HG03139 (cell line): ENCODE measurements around the gene FCRLA.
A peak's percentile ranks its signal among the peaks of the same experiment; 100 is the strongest.
"Not testable (repeated sequence)": the region's sequence is repeated elsewhere in the genome, so short reads cannot be mapped to it uniquely, and the experiment has no call there.

Experiments used
- ATAC-seq: cut with Tn5 transposase; IDR thresholded peaks from one replicate; pipeline ENCODE4 v1.9.1; 2021; ENCODE audit not compliant: unreplicated experiment

Gene FCRLA

DNA sequence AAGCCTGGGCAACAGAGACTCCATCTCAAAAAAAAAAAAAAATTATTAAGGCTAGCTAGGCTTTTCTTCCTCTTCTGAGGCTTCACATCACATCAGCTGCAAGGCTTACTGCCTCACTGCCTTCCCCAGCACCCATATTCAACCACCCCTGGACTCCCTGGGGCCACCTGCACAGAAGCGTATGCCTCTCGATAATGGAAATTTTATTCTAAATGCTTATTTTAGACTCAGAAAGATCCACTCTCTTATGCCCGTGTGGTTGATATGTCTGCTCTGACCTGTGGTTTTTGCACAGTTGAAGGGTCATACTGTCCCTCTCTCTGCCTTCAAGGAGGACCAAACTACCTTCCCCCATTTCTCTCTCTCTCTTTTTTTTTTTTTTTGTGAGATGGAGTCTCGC lies 1.5 kb upstream of the FCRLA start:
- peak; percentile 37 for ATAC-seq

DNA sequence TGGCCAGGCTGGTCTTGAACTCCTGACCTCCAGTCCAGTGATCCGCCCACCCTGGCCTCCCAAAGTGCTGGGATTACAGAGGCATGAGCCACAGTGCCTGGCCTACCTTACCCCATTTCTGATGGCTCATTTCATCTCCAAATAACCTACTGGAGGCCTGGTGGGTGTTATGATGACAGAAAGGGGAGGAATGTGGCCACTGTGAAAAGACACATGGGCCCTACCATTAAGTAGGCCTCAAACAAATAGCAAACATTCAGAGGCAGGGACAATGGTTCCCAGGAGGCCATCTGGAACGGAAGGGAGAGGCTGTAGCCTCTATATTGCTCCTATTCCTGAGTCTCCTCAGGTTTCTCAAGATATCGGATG lies 932 bp upstream of the FCRLA start:
- no peak for ATAC-seq

DNA sequence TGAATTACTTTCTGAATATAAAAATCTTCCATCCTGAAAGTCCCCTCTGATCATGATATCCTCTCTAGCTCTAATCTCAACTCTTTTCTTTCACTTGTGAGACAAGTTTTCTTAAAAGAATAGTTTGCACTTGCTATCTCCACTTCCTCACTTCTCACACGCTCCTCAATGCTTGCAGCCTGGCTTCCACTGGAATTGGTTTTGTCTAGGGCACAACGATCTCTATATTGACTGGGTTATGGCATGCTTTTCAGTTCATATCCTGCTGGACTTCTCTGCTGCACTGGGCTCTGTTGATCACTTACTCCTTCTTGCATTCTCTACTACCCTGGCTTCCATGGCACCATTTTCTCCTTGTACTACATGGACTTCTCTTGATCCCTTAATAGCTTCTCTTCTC lies 474 bp downstream of the FCRLA start:
- ATAC-seq = no peak

DNA sequence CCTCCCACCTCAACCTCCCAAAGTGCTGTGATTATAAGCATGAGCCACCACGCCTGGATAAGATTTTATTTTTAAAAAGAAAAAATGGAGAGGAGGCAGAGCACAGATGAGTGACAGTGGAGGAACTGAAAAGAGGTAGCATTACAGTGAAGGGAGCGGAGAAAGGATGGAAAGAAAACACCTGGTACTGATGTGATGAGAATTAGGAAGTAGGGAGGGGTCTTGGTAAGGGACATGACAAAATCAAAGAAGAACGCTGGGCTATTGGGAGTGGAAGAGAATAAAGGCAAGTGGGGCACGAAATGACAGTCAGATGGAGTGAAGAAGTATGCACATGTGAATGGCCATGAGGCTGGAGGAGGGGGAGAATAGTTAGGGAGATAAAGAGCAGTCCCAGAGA lies 2.3 kb downstream of the FCRLA start:
- no peak for ATAC-seq

DNA sequence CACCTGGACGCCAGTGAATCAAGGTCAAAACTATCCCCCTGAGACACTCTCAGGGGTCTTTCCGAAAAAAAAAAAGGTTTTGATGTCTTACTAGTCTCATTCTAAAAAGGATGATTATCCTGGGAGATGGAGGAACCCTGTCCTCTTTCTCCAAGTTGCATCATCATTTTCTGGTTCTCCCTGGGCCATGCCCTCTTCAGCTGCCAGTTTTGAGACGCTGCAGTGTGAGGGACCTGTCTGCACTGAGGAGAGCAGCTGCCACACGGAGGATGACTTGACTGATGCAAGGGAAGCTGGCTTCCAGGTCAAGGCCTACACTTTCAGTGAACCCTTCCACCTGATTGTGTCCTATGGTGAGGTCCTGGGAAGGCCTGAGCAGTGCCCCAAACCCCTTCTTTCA lies 3.5 kb downstream of the FCRLA start:
- no peak for ATAC-seq

DNA sequence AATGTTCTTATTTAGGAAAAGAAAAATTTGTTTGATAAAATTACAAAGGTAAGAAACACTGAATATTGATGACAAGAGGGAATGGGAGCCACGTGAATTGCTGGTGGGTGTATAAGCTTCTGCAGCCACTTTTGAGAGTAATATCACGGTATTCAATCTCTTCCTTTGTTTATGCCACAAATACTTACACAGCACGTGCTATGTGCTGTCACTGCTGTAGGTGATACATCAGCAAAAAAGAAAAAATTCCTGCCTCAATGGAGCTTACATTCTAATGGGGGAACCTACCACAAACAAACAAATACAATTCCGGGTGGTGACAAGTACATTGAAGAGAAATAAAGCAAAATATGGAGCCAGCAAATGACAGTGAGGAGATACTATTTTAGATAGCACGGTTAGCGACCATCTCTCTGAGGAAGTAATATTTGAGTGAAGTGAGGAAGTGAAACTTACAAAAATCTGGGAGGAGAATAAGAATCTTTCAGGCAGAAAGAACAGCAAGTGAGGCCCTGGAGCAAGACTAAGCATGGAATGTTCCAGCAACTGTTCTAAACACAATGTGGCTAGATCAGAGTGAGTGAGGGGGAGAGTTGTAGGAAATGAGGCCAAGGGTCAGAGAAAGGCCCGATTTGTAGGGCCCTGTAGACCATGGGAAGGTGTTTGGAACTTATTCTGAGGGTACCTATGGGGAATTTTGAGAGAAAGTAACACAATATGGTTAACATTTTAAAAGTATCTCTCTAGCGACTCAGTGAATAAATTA lies 11.7 kb downstream of the FCRLA start:
- peak; percentile 48 for ATAC-seq

DNA sequence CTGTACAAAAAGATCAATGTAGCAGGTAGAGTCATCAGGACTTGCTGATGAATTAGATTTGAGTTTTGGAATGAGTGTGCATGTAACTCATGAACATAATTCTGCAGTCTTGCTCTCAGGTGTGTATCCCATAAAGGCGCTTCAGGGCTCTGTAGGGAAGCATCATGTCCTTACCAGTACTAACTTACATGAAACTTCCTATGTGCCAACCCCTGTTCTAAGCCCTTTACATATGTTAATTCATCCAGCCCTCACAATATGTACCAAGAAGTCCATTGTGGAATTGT lies 12.2 kb downstream of the FCRLA start:
- peak; percentile 27 for ATAC-seq

DNA sequence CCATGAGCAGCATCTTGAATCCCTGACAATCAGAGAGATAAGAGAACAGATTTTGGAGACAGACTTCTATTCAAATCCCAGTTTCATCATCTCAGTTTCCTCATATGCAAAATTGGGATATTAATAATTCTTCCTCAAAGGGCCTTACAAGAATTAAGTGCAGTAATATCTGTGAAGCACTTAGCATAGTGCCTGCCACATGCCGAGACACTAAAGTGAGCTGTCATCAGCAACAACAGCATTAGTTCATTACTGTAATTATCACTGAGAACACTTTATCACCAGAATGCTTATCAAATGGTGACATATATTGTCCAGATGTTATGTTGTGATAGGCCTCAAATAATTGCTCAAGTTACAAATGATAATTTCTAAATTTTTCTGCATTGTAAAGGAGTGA lies 13.4 kb downstream of the FCRLA start:
- ATAC-seq = no peak

DNA sequence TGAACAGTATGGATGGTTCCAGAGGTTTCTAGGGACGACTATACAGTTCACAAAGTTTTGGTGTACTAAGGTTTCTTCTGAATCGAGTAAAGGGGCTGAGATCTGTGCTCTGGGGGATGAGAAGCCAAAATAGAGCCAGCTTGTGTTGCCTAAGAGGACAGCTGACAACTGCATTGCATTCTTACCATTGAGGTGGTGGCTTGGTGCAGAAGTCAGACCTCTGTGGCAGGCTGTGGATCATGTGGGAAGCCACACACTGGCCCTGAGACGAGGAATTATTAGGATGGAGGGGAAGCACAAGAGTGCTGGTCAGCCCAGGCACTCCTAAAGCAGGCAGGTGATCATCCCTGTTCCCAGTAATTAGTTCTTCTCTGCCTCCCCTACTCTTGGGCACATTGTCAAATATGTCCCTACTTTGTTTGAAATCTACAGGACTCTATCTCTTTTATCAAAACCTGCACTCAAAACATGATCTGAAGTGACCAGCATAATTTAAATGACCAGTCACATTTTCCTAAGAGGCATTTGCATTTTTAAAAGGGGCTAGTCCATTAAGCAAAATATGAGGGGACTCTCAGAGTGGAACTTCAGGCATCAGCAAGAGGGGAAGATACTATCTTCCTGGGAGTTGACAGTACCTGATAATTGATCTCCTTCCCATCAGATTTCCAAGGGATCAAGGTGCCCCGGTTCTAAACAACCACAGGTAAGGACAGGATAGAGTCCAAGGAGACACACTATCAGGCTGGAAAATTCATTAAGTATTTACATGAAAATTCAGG lies 14.1 kb downstream of the FCRLA start, which contains the start of gene FCRLB:
FCRLB (plus strand) TSS at position 589 of the 782 bp plus-strand sequence. CDS start 1,129 bp downstream, outside the sequence.
- no peak for ATAC-seq

DNA sequence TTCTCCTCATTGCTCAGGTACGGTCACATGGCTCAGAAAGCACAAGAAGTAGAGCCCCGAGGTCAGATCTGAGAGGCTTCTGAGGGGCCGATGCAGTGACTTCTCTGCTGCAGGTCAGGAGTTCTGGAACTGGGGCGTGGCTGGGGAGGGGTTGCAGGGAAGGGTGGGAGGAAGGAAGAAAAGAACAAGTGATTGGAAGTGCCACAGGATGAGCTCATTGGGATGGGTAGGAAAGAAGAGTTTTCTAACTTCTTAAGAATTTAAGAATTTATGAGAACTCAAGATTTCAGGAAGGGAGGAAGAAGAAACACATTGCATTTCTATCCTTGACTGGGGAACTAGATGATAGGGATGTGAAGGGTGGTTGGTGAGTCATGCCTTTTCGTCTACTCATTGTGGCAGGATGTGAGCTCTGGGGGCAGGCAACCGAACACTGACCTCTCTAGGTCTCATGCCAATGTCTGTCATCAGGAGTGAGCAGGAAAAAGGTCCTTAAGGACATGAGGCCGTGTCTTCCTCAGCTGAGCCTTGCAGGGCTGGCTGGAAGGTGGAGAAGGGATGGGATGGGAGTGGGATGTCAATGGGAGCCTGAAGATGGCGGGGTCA lies 14.8 kb downstream of the FCRLA start:
- ATAC-seq = no peak

DNA sequence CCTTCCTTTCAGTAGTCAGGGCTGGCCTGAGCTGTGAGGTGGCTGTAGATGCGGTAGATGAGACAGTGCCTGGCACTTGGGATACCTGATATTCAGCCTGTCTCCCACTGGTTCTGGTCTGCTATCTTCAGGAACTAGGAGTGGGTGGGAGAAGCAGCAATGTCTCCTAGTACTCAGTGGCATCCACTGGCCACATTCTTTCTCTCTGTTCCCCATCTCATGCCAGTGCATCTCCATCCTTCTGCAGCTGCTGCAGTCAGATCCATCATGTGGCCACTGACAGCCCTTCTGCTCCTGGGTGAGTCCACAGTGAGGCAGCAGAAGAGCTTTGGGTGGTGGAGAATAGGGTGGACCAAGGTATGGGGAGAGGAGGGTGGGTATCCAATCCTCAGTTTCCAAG lies 15.4 kb downstream of the FCRLA start:
- no peak for ATAC-seq

DNA sequence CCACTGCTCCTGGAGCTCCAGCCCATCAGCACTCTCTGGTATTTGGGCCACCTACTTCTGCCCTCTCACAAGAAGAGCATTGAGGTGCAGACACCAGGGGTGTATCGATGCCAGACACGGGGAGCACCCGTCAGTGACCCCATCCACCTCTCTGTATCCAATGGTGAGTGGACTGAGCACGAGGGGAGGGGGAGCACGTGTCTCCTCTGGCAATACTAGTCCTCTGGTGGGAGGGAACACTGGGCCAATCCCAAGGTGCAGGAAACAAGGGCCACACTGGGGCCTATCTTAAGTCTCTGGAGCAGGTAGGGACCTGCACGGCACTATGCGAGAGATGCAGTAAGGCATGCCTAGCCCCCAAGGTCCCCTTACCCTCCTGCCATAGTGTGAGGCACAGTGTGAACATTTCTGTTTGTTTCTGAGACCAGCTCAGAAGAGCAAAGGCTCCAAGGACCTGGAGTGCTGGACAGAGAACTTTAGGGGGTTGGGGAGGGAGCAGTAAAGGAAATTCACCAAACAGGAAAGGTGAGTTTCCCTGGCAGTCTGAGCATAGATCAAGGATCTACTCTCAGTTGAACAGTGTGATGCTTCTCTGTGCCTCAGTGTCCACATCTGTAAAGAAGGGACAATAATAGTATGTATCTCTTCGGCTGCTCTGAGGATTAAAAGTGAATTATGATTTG lies 16.6 kb downstream of the FCRLA start:
- no peak for ATAC-seq

DNA sequence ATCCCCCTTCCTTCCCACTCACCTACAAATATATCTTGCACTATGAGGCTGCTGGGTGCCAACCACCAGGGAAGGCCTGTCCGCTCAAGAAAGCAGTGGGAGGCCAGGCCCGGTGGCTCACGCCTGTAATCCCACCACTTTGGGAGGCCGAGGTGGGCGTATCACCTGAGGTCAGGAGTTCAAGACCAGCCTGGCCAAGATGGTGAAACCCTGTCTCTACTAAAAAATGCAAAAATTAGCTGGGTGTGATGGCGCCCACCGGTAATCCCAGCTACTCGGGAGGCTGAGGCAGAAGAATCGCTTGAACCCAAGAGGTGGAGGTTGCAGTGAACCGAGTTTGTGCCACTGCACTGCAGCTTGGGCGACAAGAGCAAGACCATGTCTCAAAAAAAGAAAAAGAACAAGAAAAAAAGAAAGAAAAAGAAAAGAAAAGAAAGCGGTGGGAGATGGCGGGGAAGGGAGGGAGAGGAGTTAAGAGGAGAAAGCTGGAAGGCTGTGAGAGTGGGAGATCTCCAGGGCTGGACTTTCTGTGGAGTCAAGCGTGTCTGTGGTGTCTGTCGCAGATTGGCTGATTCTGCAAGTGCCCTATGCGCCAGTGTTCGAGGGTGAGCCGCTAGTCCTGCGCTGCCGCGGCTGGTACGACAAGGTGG lies 18.4 kb downstream of the FCRLA start:
- not testable (repeated sequence) for ATAC-seq

DNA sequence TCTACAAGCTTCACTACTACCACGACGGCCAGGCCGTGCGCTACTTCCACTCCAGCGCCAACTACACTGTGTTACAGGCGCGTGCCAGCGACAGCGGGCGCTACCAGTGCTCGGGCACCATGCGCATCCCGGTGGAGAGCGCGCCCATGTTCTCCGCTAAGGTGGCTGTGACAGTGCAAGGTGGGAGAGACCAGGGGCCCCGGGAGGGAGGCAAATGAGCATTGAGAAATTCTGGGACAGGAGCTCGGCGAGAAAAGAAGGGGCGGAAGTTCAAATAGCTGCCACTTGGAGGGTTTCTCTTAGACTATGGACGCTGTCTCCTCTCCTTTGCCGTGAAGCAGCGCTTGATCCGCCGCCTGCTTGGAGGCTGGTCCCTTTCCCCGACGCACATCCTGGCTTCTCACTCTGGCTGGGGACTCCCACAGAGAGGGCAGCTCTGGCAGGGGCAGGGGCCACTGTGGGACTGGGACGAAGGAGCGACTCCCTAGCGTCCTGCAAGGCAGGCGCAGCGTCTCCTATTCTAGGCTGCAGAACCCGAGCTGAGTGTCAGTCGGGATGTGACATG lies 19.0 kb downstream of the FCRLA start:
- peak; percentile 18 for ATAC-seq

DNA sequence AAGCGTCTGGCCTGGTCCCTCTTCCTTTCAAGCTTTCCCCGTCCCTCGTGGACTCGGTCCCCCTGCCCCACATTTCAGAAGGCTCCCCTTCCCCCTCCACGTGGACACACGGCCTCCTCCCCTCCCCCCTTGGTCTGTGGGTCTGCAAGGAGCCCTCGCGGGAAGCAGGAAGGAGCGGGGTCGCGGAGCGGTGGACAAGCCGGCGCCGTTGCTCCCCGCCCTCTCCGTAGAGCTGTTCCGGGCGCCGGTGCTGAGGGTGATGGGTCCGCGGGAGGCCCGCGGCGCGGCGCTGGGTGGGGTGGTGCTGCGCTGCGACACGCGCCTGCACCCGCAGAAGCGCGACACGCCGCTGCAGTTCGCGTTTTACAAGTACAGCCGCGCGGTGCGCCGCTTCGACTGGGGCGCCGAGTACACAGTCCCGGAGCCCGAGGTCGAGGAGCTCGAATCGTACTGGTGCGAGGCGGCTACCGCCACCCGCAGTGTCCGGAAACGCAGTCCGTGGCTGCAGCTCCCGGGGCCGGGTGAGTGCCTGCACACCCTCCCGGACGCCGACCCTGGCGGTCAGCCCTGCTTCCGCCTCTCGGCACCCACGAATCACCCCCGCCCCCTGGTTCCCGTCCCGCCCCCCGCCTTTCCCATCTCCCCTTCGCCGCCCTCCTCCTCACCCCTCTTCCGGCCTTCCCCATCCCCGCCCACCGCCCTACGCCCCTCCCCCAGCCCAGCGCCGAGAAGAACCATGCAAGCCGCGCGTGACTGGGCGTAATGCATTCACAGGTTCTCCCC lies 19.6 kb downstream of the FCRLA start:
- peak; percentile 49 for ATAC-seq

DNA sequence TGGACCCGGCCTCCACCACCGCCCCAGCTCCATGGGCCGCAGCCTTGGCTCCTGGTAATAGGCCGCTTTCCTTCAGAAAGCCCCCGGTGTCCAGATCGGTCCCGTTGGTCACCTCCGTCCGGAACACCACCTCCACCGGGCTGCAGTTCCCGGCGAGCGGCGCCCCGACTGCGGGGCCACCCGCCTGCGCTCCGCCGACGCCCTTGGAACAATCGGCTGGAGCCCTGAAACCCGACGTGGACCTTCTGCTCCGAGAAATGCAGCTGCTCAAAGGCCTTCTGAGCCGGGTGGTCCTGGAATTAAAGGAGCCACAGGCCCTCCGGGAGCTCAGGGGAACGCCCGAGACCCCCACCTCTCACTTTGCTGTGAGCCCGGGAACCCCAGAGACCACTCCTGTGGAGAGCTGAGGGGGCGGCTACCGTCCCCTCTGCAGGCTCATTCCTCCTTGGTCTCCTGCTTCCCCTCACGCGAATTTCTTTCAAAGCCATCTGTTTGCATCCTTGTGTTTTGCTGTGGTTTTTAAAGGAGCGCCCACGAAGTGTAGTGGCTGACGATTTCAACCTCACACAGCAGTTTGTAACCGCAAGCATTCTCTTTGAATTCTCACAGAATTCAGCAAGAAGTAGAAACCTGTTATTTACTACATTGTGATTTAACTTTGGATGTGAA lies 20.4 kb downstream of the FCRLA start:
- no peak for ATAC-seq

DNA sequence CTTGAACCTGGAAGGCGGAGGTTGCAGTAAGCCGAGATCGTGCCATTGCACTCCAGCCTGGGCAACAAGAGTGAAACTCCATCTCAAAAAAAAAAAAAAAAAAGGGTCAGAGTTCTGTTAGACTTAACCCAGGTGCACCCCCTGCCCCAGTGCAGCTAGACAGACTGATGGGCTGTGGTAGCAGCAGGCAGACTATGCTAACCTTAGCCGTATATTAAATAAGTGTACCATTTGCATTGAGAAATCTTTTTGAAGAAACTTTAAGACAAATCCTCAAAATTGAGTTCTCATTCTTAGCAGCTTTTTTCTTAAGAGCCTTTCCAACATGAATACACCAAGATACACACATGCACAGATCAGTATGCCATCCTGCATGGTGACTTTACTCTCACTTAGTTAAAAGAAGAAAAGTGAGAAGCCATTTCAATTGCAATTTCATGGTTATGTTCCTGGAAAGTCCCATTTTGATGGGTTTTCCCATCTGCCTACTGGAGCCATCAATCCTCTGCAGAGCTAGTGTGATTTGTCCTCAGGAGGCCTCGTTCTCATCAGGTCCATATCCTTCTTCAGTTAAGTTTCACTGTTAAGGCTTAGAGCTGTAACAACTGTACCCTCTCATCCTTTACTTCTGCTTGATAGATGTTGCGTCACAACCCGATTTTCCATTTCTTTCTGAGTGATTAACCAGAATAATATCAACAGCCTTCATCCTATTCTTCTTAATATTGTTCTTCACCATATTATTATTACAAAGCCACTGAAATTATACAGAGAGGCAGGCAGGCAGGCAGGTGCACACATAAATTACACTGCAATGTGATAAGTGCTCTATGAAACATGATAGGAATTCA lies 21.6 kb downstream of the FCRLA start:
- no peak for ATAC-seq

DNA sequence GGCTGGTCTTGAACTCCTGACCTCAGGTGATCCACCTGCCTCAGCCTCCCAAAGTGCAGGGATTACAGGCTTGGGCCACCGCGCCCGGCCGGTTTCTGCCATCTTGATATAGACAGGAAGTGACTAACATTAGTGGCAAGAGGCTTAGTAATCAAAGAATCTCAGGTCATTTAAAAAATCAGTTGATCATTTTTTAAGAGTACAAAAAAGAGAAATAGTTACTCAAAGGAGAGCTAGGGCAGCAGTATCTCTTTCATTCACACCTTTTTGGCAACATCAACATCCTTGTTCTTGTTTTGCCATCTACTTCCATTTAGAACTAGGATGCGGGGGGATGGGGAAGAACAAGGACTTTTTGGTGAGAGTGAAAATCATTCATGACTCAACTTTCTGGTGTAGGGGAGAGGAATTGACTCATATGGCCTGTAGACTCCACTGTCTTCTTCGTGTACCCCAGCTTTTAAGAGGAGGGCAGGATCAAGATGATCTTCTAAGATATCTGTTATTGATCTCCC lies 23.1 kb downstream of the FCRLA start:
- no peak for ATAC-seq
